DND-41 (cell line): ENCODE measurements around the gene RPL13A.

ENCODE experiments used
- EZH2 ChIP-seq: IDR thresholded peaks from 3 replicates; pipeline ENCODE4 v1.6.1; 2012; ENCODE audit warnings: borderline replicate concordance, low read depth, mild to moderate bottlenecking, moderate library complexity, low read length, inconsistent platforms; ENCODE audit not compliant: severe bottlenecking
- TF ChIP-seq, protein P1 (sequence below): IDR thresholded peaks from 2 replicates; pipeline ENCODE4 v1.5.1; 2012; ENCODE audit warnings: borderline replicate concordance, low read length, moderate library complexity, mild to moderate bottlenecking; ENCODE audit not compliant: poor library complexity, severe bottlenecking; ENCODE audit errors: extremely low read depth

DNA sequence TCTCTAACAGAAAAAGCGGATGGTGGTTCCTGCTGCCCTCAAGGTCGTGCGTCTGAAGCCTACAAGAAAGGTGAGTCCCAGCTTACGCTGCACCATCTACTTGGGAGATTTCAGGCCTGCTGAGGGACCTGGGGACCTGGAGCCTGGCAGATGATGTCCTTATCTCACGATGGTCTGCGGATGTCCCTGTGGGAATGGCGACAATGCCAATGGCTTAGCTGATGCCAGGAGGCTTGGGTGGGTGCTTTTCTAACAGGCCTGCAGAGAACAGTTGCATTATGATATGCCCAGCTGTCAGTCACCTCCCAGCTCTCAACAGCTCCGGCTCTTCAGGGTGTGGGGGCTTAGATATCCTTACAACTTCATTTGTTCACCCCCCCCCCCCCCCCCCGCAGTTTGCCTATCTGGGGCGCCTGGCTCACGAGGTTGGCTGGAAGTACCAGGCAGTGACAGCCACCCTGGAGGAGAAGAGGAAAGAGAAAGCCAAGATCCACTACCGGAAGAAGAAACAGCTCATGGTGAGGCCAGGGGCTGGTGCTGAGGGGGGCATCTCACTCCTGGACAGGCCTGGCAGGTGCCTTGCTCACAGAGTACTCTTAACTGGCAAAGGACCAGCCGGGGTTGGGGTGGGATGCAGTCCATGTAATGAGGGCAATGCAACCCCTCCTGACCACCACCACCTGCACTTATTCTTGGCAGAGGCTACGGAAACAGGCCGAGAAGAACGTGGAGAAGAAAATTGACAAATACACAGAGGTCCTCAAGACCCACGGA lies 3.8 kb downstream of the RPL13A start:
- TF ChIP-seq, protein P1, sequence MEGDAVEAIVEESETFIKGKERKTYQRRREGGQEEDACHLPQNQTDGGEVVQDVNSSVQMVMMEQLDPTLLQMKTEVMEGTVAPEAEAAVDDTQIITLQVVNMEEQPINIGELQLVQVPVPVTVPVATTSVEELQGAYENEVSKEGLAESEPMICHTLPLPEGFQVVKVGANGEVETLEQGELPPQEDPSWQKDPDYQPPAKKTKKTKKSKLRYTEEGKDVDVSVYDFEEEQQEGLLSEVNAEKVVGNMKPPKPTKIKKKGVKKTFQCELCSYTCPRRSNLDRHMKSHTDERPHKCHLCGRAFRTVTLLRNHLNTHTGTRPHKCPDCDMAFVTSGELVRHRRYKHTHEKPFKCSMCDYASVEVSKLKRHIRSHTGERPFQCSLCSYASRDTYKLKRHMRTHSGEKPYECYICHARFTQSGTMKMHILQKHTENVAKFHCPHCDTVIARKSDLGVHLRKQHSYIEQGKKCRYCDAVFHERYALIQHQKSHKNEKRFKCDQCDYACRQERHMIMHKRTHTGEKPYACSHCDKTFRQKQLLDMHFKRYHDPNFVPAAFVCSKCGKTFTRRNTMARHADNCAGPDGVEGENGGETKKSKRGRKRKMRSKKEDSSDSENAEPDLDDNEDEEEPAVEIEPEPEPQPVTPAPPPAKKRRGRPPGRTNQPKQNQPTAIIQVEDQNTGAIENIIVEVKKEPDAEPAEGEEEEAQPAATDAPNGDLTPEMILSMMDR = no peak
- no peak for TF ChIP-seq EZH2
